ENCODE data around the gene FBXW8.

DNA sequence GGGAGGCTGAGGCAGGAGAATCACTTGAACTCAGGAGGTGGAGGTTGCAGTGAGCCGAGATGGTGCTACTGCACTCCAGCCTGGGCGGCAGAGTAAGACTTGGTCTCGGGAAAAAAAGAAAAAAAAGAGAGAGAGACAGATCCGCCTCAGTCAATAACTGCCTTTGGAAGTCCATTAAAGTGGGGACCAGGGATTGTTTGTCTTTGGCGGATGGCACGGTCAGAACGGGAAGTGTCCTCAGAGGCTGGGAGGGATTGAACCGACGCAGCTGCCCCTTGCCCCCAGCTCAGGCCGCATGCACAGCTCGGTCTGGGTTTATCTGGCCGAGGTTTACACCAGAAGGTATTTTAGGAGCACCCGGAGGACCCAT lies 134.0 kb downstream of the FBXW8 start:
- TF ChIP-seq CTCF (IDR thresholded peaks at IDR 0.05) = no peak
- no peak for TF ChIP-seq POLR2A (IDR thresholded peaks at IDR 0.05)

All from vagina (tissue), 2 donors.